PC-3 (cell line): Measurements from ENCODE around the gene SESN1. TPM values are rescaled to one million over a fixed set of nuclear protein-coding genes. Genes with fewer than 3 reads are reported as not detected.

Experiments used
- ATAC-seq: fragments of 200-7000 bp; cut with Tn5 transposase; 2 replicates; pipeline ENCODE4 v1.9.1; 2020; ENCODE audit warnings: mild to moderate bottlenecking, moderate library complexity
- BruUV-seq: library from RNA; stranded (reverse); fragments of 400-500 nt; replicated peaks from 2 replicates; lab custom pipeline; 2021; lab: Mats Ljungman, UMichigan
- CTCF ChIA-PET: fragments of 300-600 bp; sonication (Branson Sonifier 250); formaldehyde crosslinking; loops from one replicate; lab custom pipeline; 2022; ENCODE audit warnings: antibody characterized with exemption; lab: Charles Lee
- POLR2A ChIA-PET: fragments of 300-600 bp; sonication (Branson Sonifier 250); formaldehyde crosslinking; loops from one replicate; lab custom pipeline; 2022; ENCODE audit warnings: antibody characterized with exemption; ENCODE audit not compliant: unreplicated experiment; lab: Charles Lee
- DNase-seq: peaks from one replicate; pipeline ENCODE4 v3.0.0-alpha.2; 2015
- H2AFZ ChIP-seq: fragments of 300-600 bp; sonication (generic); 2 replicates; pipeline ENCODE4 v1.6.0; 2016; ENCODE audit warnings: antibody characterized with exemption, low read length
- H3F3A ChIP-seq: fragments of 300-600 bp; sonication (generic); one replicate; pipeline ENCODE4 v1.6.0; 2017; ENCODE audit warnings: antibody characterized with exemption, low read length, control low read depth, mild to moderate bottlenecking; ENCODE audit not compliant: unreplicated experiment
- H3K27ac ChIP-seq: fragments of 300-600 bp; sonication (generic); 2 replicates; pipeline ENCODE4 v1.5.1; 2016; ENCODE audit warnings: mild to moderate bottlenecking, low read length
- H3K27me3 ChIP-seq: fragments of 300-600 bp; sonication (generic); 2 replicates; pipeline ENCODE4 v1.6.1; 2016; ENCODE audit warnings: low read length, mixed read lengths
- H3K36me3 ChIP-seq: fragments of 300-600 bp; sonication (generic); 2 replicates; pipeline ENCODE4 v1.6.1; 2016; ENCODE audit warnings: low read depth, mixed run types, low read length, mixed read lengths
- H3K4me1 ChIP-seq: fragments of 300-600 bp; sonication (generic); 2 replicates; pipeline ENCODE4 v1.5.1; 2016; ENCODE audit warnings: low read length; ENCODE audit not compliant: insufficient read depth
- H3K4me2 ChIP-seq: fragments of 300-600 bp; sonication (generic); 2 replicates; pipeline ENCODE4 v1.6.0; 2016; ENCODE audit warnings: low read length
- H3K4me3 ChIP-seq: fragments of 300-600 bp; sonication (generic); 2 replicates; pipeline ENCODE4 v1.5.1; 2016; ENCODE audit warnings: mild to moderate bottlenecking, low read length, mixed read lengths
- H3K79me2 ChIP-seq: fragments of 300-600 bp; sonication (generic); 2 replicates; pipeline ENCODE4 v1.6.1; 2017; ENCODE audit warnings: low read length, mixed read lengths
- H3K9ac ChIP-seq: fragments of 300-600 bp; sonication (generic); 2 replicates; pipeline ENCODE4 v1.6.0; 2016; ENCODE audit warnings: mild to moderate bottlenecking, low read length
- H3K9me2 ChIP-seq: fragments of 300-600 bp; sonication (generic); replicated peaks from 2 replicates; pipeline ENCODE4 v1.6.1; 2016; ENCODE audit warnings: mixed run types, low read length, mixed read lengths
- H3K9me3 ChIP-seq: fragments of 300-600 bp; sonication (generic); 2 replicates; pipeline ENCODE4 v1.6.1; 2016; ENCODE audit warnings: low read length, mixed read lengths
- H4K20me1 ChIP-seq: fragments of 300-600 bp; sonication (generic); 2 replicates; pipeline ENCODE4 v1.6.1; 2016; ENCODE audit warnings: low read length, mixed read lengths
- CTCF ChIP-seq: fragments of 300-600 bp; sonication (generic); conservative IDR thresholded peaks from 2 replicates; pipeline ENCODE4 v1.5.1; 2017; ENCODE audit warnings: antibody characterized with exemption, low read depth, mild to moderate bottlenecking, low read length
- EZH2 ChIP-seq: fragments of 300-600 bp; sonication (generic); IDR thresholded peaks from one replicate; pipeline ENCODE4 v1.6.1; 2017; ENCODE audit warnings: antibody characterized with exemption, mild to moderate bottlenecking, low read length; ENCODE audit not compliant: unreplicated experiment
- EZH2phosphoT487 ChIP-seq: fragments of 300-600 bp; sonication (generic); IDR thresholded peaks from 2 replicates; pipeline ENCODE4 v1.6.1; 2018; ENCODE audit warnings: mild to moderate bottlenecking, antibody characterized with exemption, low read length, borderline replicate concordance
- intact Hi-C: fragments of 100-400 bp; cut with micrococcal nuclease; formaldehyde crosslinking; loops from 2 replicates; pipeline ENCODE4 v1.9.0; 2023
- total RNA-seq: library from RNA; depleted of rRNA; stranded (reverse); fragments of >200 nt; gene quantifications from 2 replicates; pipeline ENCODE4 v1.2.3, GENCODE V29; 2014

SESN1 gene
- total RNA-seq, 1 experiment from 2014 or later: 3.4 TPM

GRCh38 chr6:109105681-109106080 is 11.0 kb upstream of the SESN1 start:
- H3K27ac ChIP-seq: no peak overlapping the region
- no peaks in the 10 kb centered on the region for H3K27me3 ChIP-seq
- H3K9me3 ChIP-seq: no peaks in the 10 kb centered on the region
- intact Hi-C loops: no loop called here
- ChIA-PET POLR2A (no interaction called here), CTCF (no interaction called here)
- TF ChIP-seq CTCF: no peak
- TF ChIP-seq EZH2phosphoT487: no peak
- TF ChIP-seq EZH2: no peak
- ATAC-seq (no peak), DNase-seq (no peak)
- H3F3A ChIP-seq: no peaks in the 10 kb centered on the region
- H3K4me2 ChIP-seq: no peak overlapping the region
- H3K9ac ChIP-seq: no peak overlapping the region
- no peak overlapping the region for H2AFZ ChIP-seq
- BruUV-seq: no TSS peak
- H4K20me1 ChIP-seq: no peaks in the 10 kb centered on the region
- no peaks in the 10 kb centered on the region; the same call in 1 of the 2 replicates for H3K79me2 ChIP-seq
- H3K9me2 ChIP-seq: no peaks in the 10 kb centered on the region
- no peaks in the 10 kb centered on the region for H3K4me1 ChIP-seq
- no peaks in the 10 kb centered on the region for H3K36me3 ChIP-seq
- no peak overlapping the region for H3K4me3 ChIP-seq

- no peak for DNase-seq
- CTCF ChIA-PET: no interaction called here
- intact Hi-C loops: no loop called here
These were observed 9.9 kb upstream of the SESN1 start for GRCh38 chr6:109104512-109104911.

More at GRCh38 chr6:109104512-109104911, 9.9 kb upstream of the SESN1 start:
- Histone ChIP-seq H3K27ac (no peak overlapping the region), H3K9me3 (no peaks in the 10 kb centered on the region), H3K79me2 (no peaks in the 10 kb centered on the region; the same call in 1 of the 2 replicates), H3K9ac (no peak overlapping the region), H2AFZ (no peak overlapping the region), H3K27me3 (no peaks in the 10 kb centered on the region), H3K4me1 (no peaks in the 10 kb centered on the region), H3K4me2 (no peak overlapping the region), H3K4me3 (no peak overlapping the region), H3K36me3 (no peaks in the 10 kb centered on the region), H4K20me1 (no peaks in the 10 kb centered on the region), H3K9me2 (no peaks in the 10 kb centered on the region), H3F3A (no peaks in the 10 kb centered on the region)
- TF ChIP-seq CTCF (no peak), EZH2phosphoT487 (no peak), EZH2 (no peak)
- ATAC-seq: no peak
- BruUV-seq: no TSS peak
- POLR2A ChIA-PET: no interaction called here
